ENCODE results near the gene BAZ1B. TPM values are rescaled to one million over a fixed set of nuclear protein-coding genes. Genes with fewer than 3 reads are reported as not detected.

Gene BAZ1B
- total RNA-seq, 1 experiment from 2014 or later = 107 TPM

- no peak for ATAC-seq
- CTCF ChIA-PET = interaction anchor here (0.6 kb wide), 1 partner anchor 202 kb away, joined by 3 read pairs; no protein-coding TSS in a partner anchor
- POLR2A ChIA-PET = no interaction called here
- DNase-seq (ENCODE audit: low read depth, low spot score) = no peak
- TF ChIP-seq POLR2AphosphoS5 (IDR thresholded peaks at IDR 0.05; ENCODE audit: low read depth, low read length) (no peak), TCF7L2 (IDR thresholded peaks at IDR 0.05; ENCODE audit: low read depth, low read length) (no peak), CTCF (IDR thresholded peaks at IDR 0.05) (no peak), REST (IDR thresholded peaks at IDR 0.05; ENCODE audit: insufficient read depth in 1 of 2, low read depth in 2 of 2, low read length in 1 of 2) (no peak), SIN3A (IDR thresholded peaks at IDR 0.05; ENCODE audit: borderline replicate concordance, insufficient read depth, low read depth, low read length) (no peak)
- no peak overlapping the region for H3K27ac ChIP-seq (ENCODE audit: low read length)
- H3K27me3 ChIP-seq (ENCODE audit: control insufficient read depth, insufficient read depth, low read length) = no peaks in the 10 kb centered on the region
- H3K4me1 ChIP-seq (ENCODE audit: control insufficient read depth, insufficient read depth, low read length) = peaks cover 5% of the 10 kb centered on the region; the same call in 1 of the 2 replicates
- intact Hi-C loops (cut with micrococcal nuclease; ENCODE audit: unreplicated experiment) (no loop called here), in situ Hi-C loops (cut with HindIII; ENCODE audit: low pct_unique_long_range_greater_than_20kb, low sequenced_read_pairs) (no loop called here)
- TSS peak; percentile 10 for BruUV-seq (replicated peaks)
- H3K4me3 ChIP-seq (ENCODE audit: low read depth in 2 of 2, low read length in 2 of 2) = no peak overlapping the region
- H3K36me3 ChIP-seq (ENCODE audit: control insufficient read depth, insufficient read depth, low read length) = peaks cover 10% of the 10 kb centered on the region
- H3K9me3 ChIP-seq (ENCODE audit: control insufficient read depth, insufficient read depth, low read depth, low read length) = no peaks in the 10 kb centered on the region
These were observed 9.9 kb downstream of the BAZ1B start for GRCh38 chr7:73512018-73512780.

- ATAC-seq (peak; percentile 40; the same call in 1 of the 2 replicates), DNase-seq (ENCODE audit: low read depth, low spot score) (no peak)
- TF ChIP-seq TCF7L2 (IDR thresholded peaks at IDR 0.05; ENCODE audit: low read depth, low read length) = no peak
- TF ChIP-seq REST (IDR thresholded peaks at IDR 0.05; ENCODE audit: insufficient read depth in 1 of 2, low read depth in 2 of 2, low read length in 1 of 2) = no peak
- TF ChIP-seq SIN3A (IDR thresholded peaks at IDR 0.05; ENCODE audit: borderline replicate concordance, insufficient read depth, low read depth, low read length) = no peak
- no peak for TF ChIP-seq CTCF (IDR thresholded peaks at IDR 0.05)
- TF ChIP-seq POLR2AphosphoS5 (IDR thresholded peaks at IDR 0.05; ENCODE audit: low read depth, low read length) = no peak
- Histone ChIP-seq H3K27ac (ENCODE audit: low read length) (no peak overlapping the region), H3K4me1 (ENCODE audit: control insufficient read depth, insufficient read depth, low read length) (peaks cover 5% of the 10 kb centered on the region; the same call in 1 of the 2 replicates), H3K4me3 (ENCODE audit: low read depth in 2 of 2, low read length in 2 of 2) (no peak overlapping the region), H3K27me3 (ENCODE audit: control insufficient read depth, insufficient read depth, low read length) (no peaks in the 10 kb centered on the region), H3K36me3 (ENCODE audit: control insufficient read depth, insufficient read depth, low read length) (peaks cover 22% of the 10 kb centered on the region), H3K9me3 (ENCODE audit: control insufficient read depth, insufficient read depth, low read depth, low read length) (no peaks in the 10 kb centered on the region)
- intact Hi-C loops (cut with micrococcal nuclease; ENCODE audit: unreplicated experiment) = no loop called here
- no TSS peak for BruUV-seq (replicated peaks)
- POLR2A ChIA-PET = no interaction called here
- CTCF ChIA-PET = no interaction called here
- in situ Hi-C loops (cut with HindIII; ENCODE audit: low pct_unique_long_range_greater_than_20kb, low sequenced_read_pairs) = no loop called here
These were observed 12.6 kb downstream of the BAZ1B start for GRCh38 chr7:73509463-73509862.
